ENCODE measurements around the gene CASK. TPM values are rescaled to one million over a fixed set of nuclear protein-coding genes. Genes with fewer than 3 reads are reported as not detected.

The CASK gene
- total and polyA plus RNA-seq, 2 of the 13 experiments (the other 11 are each of a cell fraction or from before 2014, with no cell fraction given) = 14.5 to 16.0 TPM

DNA sequence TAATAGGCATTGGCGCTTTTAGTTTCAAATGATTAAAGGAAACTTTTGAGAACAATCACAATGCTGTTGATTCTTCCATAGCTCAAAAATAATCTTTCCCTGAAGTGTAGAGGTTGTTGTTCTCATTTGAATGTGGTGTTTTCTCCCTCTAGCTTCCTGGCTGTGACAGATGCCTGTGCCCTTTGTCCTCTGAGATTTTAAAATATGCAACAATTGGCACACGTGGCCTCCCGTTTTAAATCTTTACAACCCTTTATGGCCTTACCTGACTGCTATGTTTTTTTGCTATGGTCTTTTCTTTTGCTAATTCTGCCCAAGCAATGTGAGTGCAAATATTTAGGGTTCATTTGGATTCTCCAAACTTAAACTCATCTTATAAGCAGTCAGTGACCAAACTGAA is 22.9 kb upstream of the CASK start:
- POLR2A ChIA-PET = no interaction called here

More for the DNA sequence above, 22.9 kb upstream of the CASK start:
- Histone ChIP-seq H3K4me3 (replicated peaks in 1 of 3; ENCODE audit: insufficient read depth in 1 of 3, low read depth in 2 of 3, low read length in 3 of 3) (no peak overlapping the region), H3K27ac (ENCODE audit: extremely low read length, insufficient read depth, low read length) (no peak overlapping the region), H3K9me3 (ENCODE audit: low read length) (no peaks in the 10 kb centered on the region), H3K9ac (ENCODE audit: insufficient read depth, low read depth, low read length) (no peak overlapping the region), H2AFZ (ENCODE audit: low read length) (no peak overlapping the region), H4K20me1 (ENCODE audit: insufficient read depth, low read length) (no peaks in the 10 kb centered on the region), H3K4me1 (ENCODE audit: insufficient read depth, low read length) (peaks cover 12% of the 10 kb centered on the region), H3K27me3 (ENCODE audit: control insufficient read depth in 1 of 2, insufficient read depth in 2 of 2, low read length in 2 of 2) (no peaks in the 10 kb centered on the region), H3K4me2 (ENCODE audit: low read depth, low read length) (no peak overlapping the region), H3K36me3 (replicated peaks in 1 of 2; ENCODE audit: control insufficient read depth in 1 of 2, insufficient read depth in 2 of 2, low read length in 2 of 2) (no peaks in the 10 kb centered on the region), H3K79me2 (ENCODE audit: insufficient read depth, low read length) (no peaks in the 10 kb centered on the region)
- DNase-seq (ENCODE audit: low spot score) = no peak
- WGBS (ENCODE audit: low lambda C conversion rate) = 33% methylated on average over 3 of the region's 3 CpGs
- no peak for TF ChIP-seq DDIT3 (CRISPR knock-in tag; IDR thresholded peaks at IDR 0.05)
- TF ChIP-seq, protein P1, sequence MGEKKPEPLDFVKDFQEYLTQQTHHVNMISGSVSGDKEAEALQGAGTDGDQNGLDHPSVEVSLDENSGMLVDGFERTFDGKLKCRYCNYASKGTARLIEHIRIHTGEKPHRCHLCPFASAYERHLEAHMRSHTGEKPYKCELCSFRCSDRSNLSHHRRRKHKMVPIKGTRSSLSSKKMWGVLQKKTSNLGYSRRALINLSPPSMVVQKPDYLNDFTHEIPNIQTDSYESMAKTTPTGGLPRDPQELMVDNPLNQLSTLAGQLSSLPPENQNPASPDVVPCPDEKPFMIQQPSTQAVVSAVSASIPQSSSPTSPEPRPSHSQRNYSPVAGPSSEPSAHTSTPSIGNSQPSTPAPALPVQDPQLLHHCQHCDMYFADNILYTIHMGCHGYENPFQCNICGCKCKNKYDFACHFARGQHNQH (CRISPR knock-in tag; IDR thresholded peaks at IDR 0.05) = no peak
- no peak for TF ChIP-seq ATRX (CRISPR knock-in tag; IDR thresholded peaks at IDR 0.05; ENCODE audit: borderline replicate concordance)
- TF ChIP-seq ZNF816 (CRISPR knock-in tag; IDR thresholded peaks at IDR 0.05; ENCODE audit: borderline replicate concordance) = no peak
- TF ChIP-seq ZNF577 (CRISPR knock-in tag; IDR thresholded peaks at IDR 0.05; ENCODE audit: borderline replicate concordance, low read depth) = no peak
- TF ChIP-seq RFX1 (IDR thresholded peaks at IDR 0.05) = no peak
- no peak for TF ChIP-seq FOXO1 (CRISPR knock-in tag; IDR thresholded peaks at IDR 0.05)
- no peak for TF ChIP-seq ZNF282 (IDR thresholded peaks at IDR 0.05; ENCODE audit: partially characterized antibody)
- no peak for TF ChIP-seq PRPF4 (IDR thresholded peaks at IDR 0.05; ENCODE audit: low read depth, low read length, poor library complexity, severe bottlenecking)
- TF ChIP-seq XRCC5 (optimal IDR thresholded peaks at IDR 0.05; ENCODE audit: low read length) = no peak
- TF ChIP-seq ETS1 (CRISPR knock-in tag; IDR thresholded peaks at IDR 0.05) = no peak
- no peak for TF ChIP-seq ZNF225 (CRISPR knock-in tag; IDR thresholded peaks at IDR 0.05)
- no peak for TF ChIP-seq PAXIP1 (CRISPR knock-in tag; conservative IDR thresholded peaks at IDR 0.05)
- no peak for FAIRE-seq
- in situ Hi-C loops (cut with HindIII; ENCODE audit: extremely low pct_ligation_motif_present, low pct_unique_long_range_greater_than_20kb) = no loop called here
- BruUV-seq (replicated peaks) = no TSS peak
- CTCF ChIA-PET (ENCODE audit: low intra/inter-chr PET ratio, low total read pairs) = no interaction called here
- no peak for ATAC-seq
- intact Hi-C loops (cut with micrococcal nuclease; ENCODE audit: unreplicated experiment) = no loop called here

All from HepG2 (cell line).